Endothelial cell of umbilical vein (primary cell): Measurements from ENCODE around the gene RAPGEF4. TPM values are rescaled to one million over a fixed set of nuclear protein-coding genes. Genes with fewer than 3 reads are reported as not detected.

ENCODE experiments used
- BruUV-seq: library from RNA; stranded (reverse); fragments of 400-500 nt; replicated peaks from 2 replicates; lab custom pipeline; 2021; lab: Mats Ljungman, UMichigan
- CTCF ChIA-PET: fragments of 300-600, 350-600 bp; sonication (Branson Sonifier 250); formaldehyde crosslinking; loops from one replicate; lab custom pipeline; 2021; ENCODE audit warnings: antibody characterized with exemption, inconsistent platforms; lab: Charles Lee
- POLR2A ChIA-PET: fragments of 300-600, 350-600 bp; sonication (Branson Sonifier 250); formaldehyde crosslinking; loops from one replicate; lab custom pipeline; 2021; ENCODE audit warnings: antibody characterized with exemption, inconsistent platforms; lab: Charles Lee
- DNase-seq: peaks from one replicate; pipeline ENCODE4 v3.0.0-alpha.2; 2011; ENCODE audit warnings: low read depth, low spot score
- FAIRE-seq: peaks from 2 replicates; lab custom pipeline; 2011; peaks lifted over from hg19 to GRCh38; lab: Jason Lieb, UNC
- H2AFZ ChIP-seq: 2 replicates; pipeline ENCODE4 v1.6.0; 2012; ENCODE audit warnings: low read depth, low read length, control low read depth, inconsistent platforms
- H3K27ac ChIP-seq: 2 replicates; pipeline ENCODE4 v1.5.1; 2011; ENCODE audit warnings: low read depth, mild to moderate bottlenecking, control low read depth, low read length, moderate library complexity; ENCODE audit not compliant: insufficient read depth
- H3K27me3 ChIP-seq, 2 experiments: 2 replicates each; pipeline versions ENCODE4 v1.6.0 to v1.6.1; 2011; ENCODE audit warnings: low read length in 2 of 2, mixed read lengths in 1 of 2; ENCODE audit not compliant: control insufficient read depth in 2 of 2, insufficient read depth in 2 of 2
- H3K36me3 ChIP-seq, 2 experiments: 2 replicates in 1 of 2; 3 replicates in 1 of 2; pipeline ENCODE4 v1.5.1; 2011; ENCODE audit warnings: low read length in 2 of 2, mild to moderate bottlenecking in 1 of 2, moderate library complexity in 1 of 2; ENCODE audit not compliant: control insufficient read depth in 2 of 2, insufficient read depth in 2 of 2; ENCODE audit errors: extremely low read depth in 1 of 2
- H3K4me1 ChIP-seq: 3 replicates; pipeline ENCODE4 v1.5.1; 2011; ENCODE audit warnings: mild to moderate bottlenecking, low read length; ENCODE audit not compliant: control insufficient read depth, insufficient read depth; ENCODE audit errors: extremely low read depth
- H3K4me2 ChIP-seq: 2 replicates; pipeline ENCODE4 v1.6.1; 2011; ENCODE audit warnings: low read length, control low read depth, mixed read lengths; ENCODE audit not compliant: insufficient read depth
- H3K4me3 ChIP-seq, 3 experiments: fragments of 200-600 bp in 1 of 3; sonication (generic), shearing (Covaris generic) in 1 of 3; replicated peaks in 1 of 3; 2 replicates each; pipeline ENCODE4 v1.5.1; 2011 to 2016; ENCODE audit warnings: control low read depth in 3 of 3, low read length in 3 of 3, mild to moderate bottlenecking in 2 of 3, inconsistent platforms in 1 of 3, low read depth in 1 of 3, moderate library complexity in 1 of 3; ENCODE audit not compliant: insufficient read depth in 1 of 3
- H3K79me2 ChIP-seq: 2 replicates; pipeline ENCODE4 v1.6.0; 2012; ENCODE audit warnings: low read length, inconsistent platforms; ENCODE audit not compliant: control insufficient read depth, insufficient read depth
- H3K9ac ChIP-seq: replicated peaks from 2 replicates; pipeline ENCODE3; 2011; ENCODE audit warnings: low read length, control low read depth; ENCODE audit not compliant: insufficient read depth; ENCODE audit errors: extremely low read depth
- H3K9me1 ChIP-seq: replicated peaks from 3 replicates; pipeline ENCODE4 v1.6.0; 2011; ENCODE audit warnings: mild to moderate bottlenecking, low read length; ENCODE audit not compliant: control insufficient read depth, insufficient read depth; ENCODE audit errors: extremely low read depth
- H3K9me3 ChIP-seq: replicated peaks from 2 replicates; pipeline ENCODE4 v1.5.1; 2012; ENCODE audit warnings: low read length, inconsistent platforms; ENCODE audit not compliant: control insufficient read depth, insufficient read depth
- H4K20me1 ChIP-seq: replicated peaks from 2 replicates; pipeline ENCODE3; 2011; ENCODE audit warnings: mild to moderate bottlenecking, low read length; ENCODE audit not compliant: control insufficient read depth, insufficient read depth; ENCODE audit errors: extremely low read depth
- MAX ChIP-seq: IDR thresholded peaks from 2 replicates; pipeline ENCODE4 v1.6.1; 2011; ENCODE audit not compliant: insufficient read depth, insufficient read length
- POLR2A ChIP-seq: IDR thresholded peaks from 2 replicates; pipeline ENCODE4 v1.6.1; 2012; ENCODE audit warnings: low read depth, mild to moderate bottlenecking, control low read depth, low read length
- POLR2AphosphoS5 ChIP-seq: IDR thresholded peaks from 2 replicates; pipeline ENCODE4 v1.6.1; 2012; ENCODE audit warnings: low read depth, mild to moderate bottlenecking, control low read depth, low read length, moderate library complexity; ENCODE audit not compliant: insufficient read depth
- dilution Hi-C: fragments of 300-500 bp; cut with MboI; formaldehyde crosslinking; loops from one replicate; pipeline ENCODE4 v1.15.0; 2019; ENCODE audit warnings: low sequenced_read_pairs; ENCODE audit not compliant: extremely low pct_ligation_motif_present
- intact Hi-C: fragments of 100-400 bp; cut with micrococcal nuclease; formaldehyde crosslinking; loops from one replicate; pipeline ENCODE4 v1.10.0; 2022
- polyA plus RNA-seq, 4 experiments: library from polyadenylated mRNA; depleted of rRNA in 3 of 4; stranded (reverse) in 3 of 4; unstranded in 1 of 4; fragments of >200 nt; gene quantifications; 2 replicates each; pipeline versions ENCODE4 v1.2.1 to v1.2.3, GENCODE V29; 2011 to 2012; ENCODE audit warnings: missing spikeins in 1 of 4
- total RNA-seq: library from RNA; stranded (reverse); gene quantifications from 2 replicates; pipeline ENCODE4 v1.2.3, GENCODE V29; 2021
- TF ChIP-seq, protein P1 (sequence below), 2 donors: IDR thresholded peaks; 1 replicate in 1 of 2; 2 replicates in 1 of 2; pipeline ENCODE4 v1.5.1; 2011; ENCODE audit warnings: low read length in 2 of 2, mild to moderate bottlenecking in 2 of 2, moderate library complexity in 2 of 2, control low read depth in 1 of 2, inconsistent platforms in 1 of 2, low read depth in 1 of 2; ENCODE audit not compliant: insufficient read depth in 1 of 2; ENCODE audit errors: extremely low read depth in 1 of 2

Gene RAPGEF4
- total and polyA plus RNA-seq, 2 donors (not counting 3 experiments of a cell fraction or from before 2014, with no cell fraction given): 7.2 to 9.2 TPM

DNA sequence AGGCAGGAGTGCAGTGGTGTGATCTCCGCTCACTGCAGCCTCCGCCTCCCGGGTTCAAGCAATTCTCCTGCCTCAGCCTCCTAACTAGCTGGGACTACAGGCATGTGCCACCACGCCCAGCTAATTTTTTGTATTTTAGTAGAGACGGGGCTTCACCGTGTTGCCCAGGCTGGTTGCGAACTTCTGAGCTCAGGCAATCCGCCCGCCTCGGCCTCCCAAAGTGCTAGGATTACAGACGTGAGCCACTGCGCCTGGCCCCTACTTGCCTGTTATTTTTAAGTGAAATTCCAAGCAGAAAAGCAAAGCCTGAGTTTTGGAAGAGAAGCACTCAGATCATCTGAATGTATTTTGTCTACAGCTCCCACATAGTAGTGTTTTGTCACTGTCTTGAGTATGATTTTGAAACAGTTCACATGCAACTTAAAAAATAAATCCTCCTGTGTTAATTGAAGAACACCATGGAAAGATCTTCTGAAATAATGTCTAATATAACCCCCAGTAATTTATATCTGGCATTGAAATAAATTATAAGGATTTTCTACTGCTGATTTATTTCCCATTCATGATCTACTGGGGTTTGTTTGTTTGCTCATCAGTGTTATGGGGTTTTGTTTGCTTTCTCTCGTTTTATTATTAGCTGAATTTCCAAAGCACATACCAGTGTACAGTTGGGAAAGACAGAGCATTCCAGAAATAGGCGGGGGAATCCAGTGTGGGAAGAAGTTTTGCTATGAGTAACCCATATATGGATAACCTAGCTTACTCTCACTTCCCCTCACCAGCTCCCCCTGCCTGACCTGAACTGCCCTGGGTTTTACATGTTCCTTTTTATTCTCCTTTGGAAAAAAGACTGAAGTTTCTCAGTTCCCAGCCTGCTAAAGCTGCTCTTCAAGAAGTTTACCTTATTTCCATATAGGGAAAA, 259.9 kb downstream of the RAPGEF4 start:
- no TSS peak for BruUV-seq
- Histone ChIP-seq H4K20me1 (no peaks in the 10 kb centered on the region), H2AFZ (peak overlapping the region; percentile 35), H3K9ac (no peak overlapping the region), H3K4me1 (peaks cover 9% of the 10 kb centered on the region), H3K79me2 (no peaks in the 10 kb centered on the region), H3K27ac (no peak overlapping the region), H3K4me3 (no peak overlapping the region), H3K36me3 (no peaks in the 10 kb centered on the region), H3K4me2 (no peak overlapping the region), H3K9me3 (no peaks in the 10 kb centered on the region), H3K27me3 (no peaks in the 10 kb centered on the region), H3K9me1 (no peaks in the 10 kb centered on the region)
- FAIRE-seq: peak; percentile 60
- intact Hi-C loops (no loop called here), dilution Hi-C loops (no loop called here)
- ChIA-PET POLR2A (no interaction called here), CTCF (interaction anchor here (0.6 to 1.7 kb wide), 14 partner anchors 10 to 190 kb away, joined by 3 to 8 read pairs (median 4); no protein-coding TSS in a partner anchor)
- TF ChIP-seq POLR2A: no peak
- TF ChIP-seq, protein P1, sequence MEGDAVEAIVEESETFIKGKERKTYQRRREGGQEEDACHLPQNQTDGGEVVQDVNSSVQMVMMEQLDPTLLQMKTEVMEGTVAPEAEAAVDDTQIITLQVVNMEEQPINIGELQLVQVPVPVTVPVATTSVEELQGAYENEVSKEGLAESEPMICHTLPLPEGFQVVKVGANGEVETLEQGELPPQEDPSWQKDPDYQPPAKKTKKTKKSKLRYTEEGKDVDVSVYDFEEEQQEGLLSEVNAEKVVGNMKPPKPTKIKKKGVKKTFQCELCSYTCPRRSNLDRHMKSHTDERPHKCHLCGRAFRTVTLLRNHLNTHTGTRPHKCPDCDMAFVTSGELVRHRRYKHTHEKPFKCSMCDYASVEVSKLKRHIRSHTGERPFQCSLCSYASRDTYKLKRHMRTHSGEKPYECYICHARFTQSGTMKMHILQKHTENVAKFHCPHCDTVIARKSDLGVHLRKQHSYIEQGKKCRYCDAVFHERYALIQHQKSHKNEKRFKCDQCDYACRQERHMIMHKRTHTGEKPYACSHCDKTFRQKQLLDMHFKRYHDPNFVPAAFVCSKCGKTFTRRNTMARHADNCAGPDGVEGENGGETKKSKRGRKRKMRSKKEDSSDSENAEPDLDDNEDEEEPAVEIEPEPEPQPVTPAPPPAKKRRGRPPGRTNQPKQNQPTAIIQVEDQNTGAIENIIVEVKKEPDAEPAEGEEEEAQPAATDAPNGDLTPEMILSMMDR (IDR thresholded peaks at IDR 0.05; ENCODE audit: extremely low read depth in 1 of 2, insufficient read depth in 1 of 2, low read depth in 1 of 2, low read length in 2 of 2): peak in 1 of 2 donors; percentile 23
- peak; percentile 78 for DNase-seq

DNA sequence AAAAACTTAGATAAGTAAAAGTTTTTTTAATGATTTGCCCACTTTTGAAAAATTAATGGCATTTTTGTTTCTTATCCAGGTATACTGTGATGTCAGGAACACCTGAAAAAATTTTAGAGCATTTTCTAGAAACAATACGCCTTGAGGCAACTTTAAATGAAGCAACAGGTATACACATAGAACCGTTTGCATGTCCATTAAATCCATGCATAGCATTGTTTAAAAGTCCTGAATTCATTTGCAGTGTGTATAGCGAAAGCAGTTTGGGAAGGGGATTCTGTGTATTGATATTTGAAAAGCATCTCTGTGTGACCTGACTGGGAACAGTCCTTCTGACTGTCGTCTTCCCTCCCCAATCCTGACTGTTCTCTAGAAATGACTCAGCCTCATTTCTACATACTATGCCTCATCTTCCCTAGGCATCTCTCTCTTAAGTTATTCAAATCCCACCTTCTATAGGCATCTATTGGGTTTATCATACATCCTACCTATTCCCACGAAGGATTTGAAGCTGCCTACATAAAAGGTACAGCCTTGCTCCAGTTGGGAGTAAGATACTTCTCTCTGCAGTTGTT, 260.8 kb downstream of the RAPGEF4 start:
- Histone ChIP-seq H3K9ac (no peak overlapping the region), H2AFZ (no peak overlapping the region), H3K4me2 (no peak overlapping the region), H3K27ac (no peak overlapping the region), H3K9me3 (no peaks in the 10 kb centered on the region), H3K4me3 (no peak overlapping the region), H3K79me2 (no peaks in the 10 kb centered on the region), H4K20me1 (no peaks in the 10 kb centered on the region), H3K36me3 (peaks cover 0 to 2% of the 10 kb centered on the region in 2 experiments), H3K27me3 (no peaks in the 10 kb centered on the region), H3K4me1 (peaks cover 9% of the 10 kb centered on the region), H3K9me1 (no peaks in the 10 kb centered on the region)
- POLR2A ChIA-PET: no interaction called here
- no TSS peak for BruUV-seq
- TF ChIP-seq MAX (no peak), POLR2AphosphoS5 (no peak)
- DNase-seq: no peak
- CTCF ChIA-PET: interaction anchor here (0.9 to 1.7 kb wide), 10 partner anchors 11 to 183 kb away, joined by 3 to 8 read pairs (median 6); no protein-coding TSS in a partner anchor
- no peak for FAIRE-seq
- intact Hi-C loops: no loop called here
- dilution Hi-C loops: no loop called here
